ENCODE data around the gene RAB18.
"Not testable (repeated sequence)": the region's sequence is repeated elsewhere in the genome, so short reads cannot be mapped to it uniquely, and the experiment has no call there.

Gene RAB18

GRCh38 chr10:27504007-27504807 lies at the start of gene RAB18:
Gene RAB18 (plus strand): TSS chr10:27504304. CDS start chr10:27504370, 66 bp downstream.
- DNase-seq (ENCODE audit: low spot score) = peak; percentile 96

GRCh38 chr10:27454837-27455236 lies 49.3 kb upstream of the RAB18 start:
- peak; percentile 17 for DNase-seq (ENCODE audit: low spot score)

- DNase-seq (ENCODE audit: low spot score) = no peak
Observed at GRCh38 chr10:27457261-27457945, 46.7 kb upstream of the RAB18 start.

- DNase-seq (ENCODE audit: low spot score) = no peak
Observed at GRCh38 chr10:27457966-27458365, 46.1 kb upstream of the RAB18 start.

- DNase-seq (ENCODE audit: low spot score) = no peak
Observed at GRCh38 chr10:27461312-27461711, 42.8 kb upstream of the RAB18 start.

GRCh38 chr10:27463961-27464360 lies 40.1 kb upstream of the RAB18 start:
- DNase-seq (ENCODE audit: low spot score) = no peak

- no peak for DNase-seq (ENCODE audit: low spot score)
Observed at GRCh38 chr10:27464993-27465392, 39.1 kb upstream of the RAB18 start.

GRCh38 chr10:27465596-27465995 lies 38.5 kb upstream of the RAB18 start:
- not testable (repeated sequence) for DNase-seq (ENCODE audit: low spot score)

- DNase-seq (ENCODE audit: low spot score) = no peak
Observed at GRCh38 chr10:27470885-27471284, 33.2 kb upstream of the RAB18 start.

GRCh38 chr10:27474741-27475140 lies 29.4 kb upstream of the RAB18 start:
- no peak for DNase-seq (ENCODE audit: low spot score)

GRCh38 chr10:27479016-27479415 lies 25.1 kb upstream of the RAB18 start:
- no peak for DNase-seq (ENCODE audit: low spot score)

- DNase-seq (ENCODE audit: low spot score) = no peak
Observed at GRCh38 chr10:27481486-27481885, 22.6 kb upstream of the RAB18 start.

GRCh38 chr10:27482984-27483956 lies 20.8 kb upstream of the RAB18 start:
- no peak for DNase-seq (ENCODE audit: low spot score)

GRCh38 chr10:27485368-27485767 lies 18.7 kb upstream of the RAB18 start:
- DNase-seq (ENCODE audit: low spot score) = no peak

- DNase-seq (ENCODE audit: low spot score) = no peak
Observed at GRCh38 chr10:27485986-27486385, 18.1 kb upstream of the RAB18 start.

GRCh38 chr10:27490807-27491206 lies 13.3 kb upstream of the RAB18 start:
- no peak for DNase-seq (ENCODE audit: low spot score)

- no peak for DNase-seq (ENCODE audit: low spot score)
Observed at GRCh38 chr10:27494116-27494805, 9.8 kb upstream of the RAB18 start.

GRCh38 chr10:27496137-27496536 lies 8.0 kb upstream of the RAB18 start:
- DNase-seq (ENCODE audit: low spot score) = no peak

- no peak for DNase-seq (ENCODE audit: low spot score)
Observed at GRCh38 chr10:27500096-27500495, 4.0 kb upstream of the RAB18 start.

GRCh38 chr10:27500886-27501285 lies 3.2 kb upstream of the RAB18 start:
- DNase-seq (ENCODE audit: low spot score) = no peak

GRCh38 chr10:27503498-27504006 lies 552 bp upstream of the RAB18 start:
- DNase-seq (ENCODE audit: low spot score) = no peak

All from pons (tissue), 1 donor.